ENCODE data around the gene RNF152. TPM values are rescaled to one million over a fixed set of nuclear protein-coding genes. Genes with fewer than 3 reads are reported as not detected.
A peak's percentile ranks its signal among the peaks of the same experiment; 100 is the strongest.

Gene RNF152
- polyA plus RNA-seq, 1 of the 3 experiments (the other 2 are of a cell fraction), result 6.6 TPM

DNA sequence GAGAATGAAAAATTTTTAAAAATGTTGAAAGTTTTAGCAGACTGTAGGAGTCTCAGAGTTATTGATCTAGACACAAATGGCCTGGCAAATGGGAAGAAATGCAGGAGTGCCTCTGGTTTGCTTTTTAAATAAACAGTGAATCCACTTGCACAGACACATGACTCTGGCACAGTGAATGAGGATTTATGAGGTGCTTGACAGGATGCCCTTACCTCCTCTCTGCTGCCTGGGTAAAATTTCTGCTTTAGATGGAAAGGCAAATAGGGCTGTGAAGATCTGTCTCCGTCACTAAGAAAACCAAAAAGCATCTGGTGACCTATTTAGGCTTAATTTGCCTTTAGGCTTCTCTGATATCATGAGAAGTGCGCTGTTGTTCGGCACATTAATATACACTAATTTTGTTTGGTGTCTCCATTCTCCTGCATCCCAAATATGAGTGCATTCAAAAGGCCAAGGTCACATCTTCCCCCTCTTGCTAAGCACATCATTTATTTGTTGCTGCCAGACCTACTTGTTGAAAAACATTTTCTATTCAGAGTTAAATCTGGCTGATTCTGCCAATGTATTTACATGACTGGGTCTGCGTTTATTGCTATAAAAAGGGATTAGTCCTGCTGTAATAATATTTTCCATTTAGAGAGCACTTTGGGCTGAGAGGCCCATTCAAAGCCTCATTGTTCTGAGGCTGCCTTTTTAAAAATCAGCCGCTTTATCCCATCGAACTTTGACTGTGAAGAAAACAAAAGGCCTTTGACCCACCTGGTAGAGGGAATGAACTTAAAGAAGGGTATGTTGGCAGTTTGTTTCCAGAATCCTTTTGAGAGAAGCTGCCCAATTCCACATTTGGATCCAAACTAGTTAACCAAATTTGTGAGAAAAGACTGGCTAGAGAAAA is 94.9 kb downstream of the RNF152 start:
- H3K27ac ChIP-seq (ENCODE audit: low read depth in 2 of 2, low read length in 1 of 2), result peak overlapping the region in 1 of 2 experiments; percentile 86; a peak in 2 of 4 replicates
- no peak overlapping the region for H3K4me3 ChIP-seq (ENCODE audit: low read depth in 2 of 2, low read length in 1 of 2)
- H3F3A ChIP-seq (replicated peaks; ENCODE audit: insufficient read depth), result no peaks in the 10 kb centered on the region
- H3K9me2 ChIP-seq, result no peaks in the 10 kb centered on the region
- H2AFZ ChIP-seq (ENCODE audit: low read depth), result no peak overlapping the region
- no peaks in the 10 kb centered on the region; a peak in 1 of 4 replicates for H3K4me1 ChIP-seq (ENCODE audit: control insufficient read depth in 1 of 2, insufficient read depth in 2 of 2, low read depth in 1 of 2, low read length in 1 of 2)
- DNase-seq, result peak; percentile 47
- no peaks in the 10 kb centered on the region for H4K20me1 ChIP-seq (ENCODE audit: insufficient read depth)
- ChIA-PET POLR2A (no interaction called here), CTCF (interaction anchor here (2.0 kb wide), 1 partner anchor 96 kb away, joined by 4 read pairs; no protein-coding TSS in a partner anchor)
- WGBS (ENCODE audit: low lambda C conversion rate), result 57% methylated on average over 6 of the region's 6 CpGs
- H3K9ac ChIP-seq, result no peak overlapping the region
- H3K27me3 ChIP-seq (ENCODE audit: insufficient read depth), result no peaks in the 10 kb centered on the region
- TF ChIP-seq NRF1 (IDR thresholded peaks at IDR 0.05; ENCODE audit: low read depth, low read length) (no peak), YY1 (IDR thresholded peaks at IDR 0.05; ENCODE audit: low read depth) (no peak), RCOR1 (IDR thresholded peaks at IDR 0.05; ENCODE audit: low read length) (0 out of 2 replicates have a peak, but pooled peaks have one; percentile 44), TCF12 (IDR thresholded peaks at IDR 0.05) (peak; percentile 12; the same call in 1 of the 2 replicates), RFX5 (IDR thresholded peaks at IDR 0.05; ENCODE audit: low read length) (no peak), FOSL2 (IDR thresholded peaks at IDR 0.05; ENCODE audit: borderline replicate concordance, low read depth) (no peak), GABPA (IDR thresholded peaks at IDR 0.05; ENCODE audit: low read depth) (no peak), RAD21 (IDR thresholded peaks at IDR 0.05; ENCODE audit: low read length) (peak; percentile 9; the same call in 1 of the 2 replicates), EP300 (IDR thresholded peaks at IDR 0.05; ENCODE audit: borderline replicate concordance in 1 of 2, low read depth in 1 of 2, low read length in 1 of 2) (peak in 1 of 2 experiments; percentile 79; a peak in 1 of 4 replicates), SMC3 (IDR thresholded peaks at IDR 0.05; ENCODE audit: low read depth, low read length) (no peak), EZH2phosphoT487 (IDR thresholded peaks at IDR 0.05; ENCODE audit: borderline replicate concordance, low read depth) (no peak), TEAD4 (IDR thresholded peaks at IDR 0.05; ENCODE audit: borderline replicate concordance, insufficient read depth) (peak; percentile 17; the same call in 1 of the 2 replicates), TAF1 (IDR thresholded peaks at IDR 0.05; ENCODE audit: borderline replicate concordance, low read depth, low read length) (no peak), CHD2 (IDR thresholded peaks at IDR 0.05; ENCODE audit: low read length, partially characterized antibody) (peak; percentile 59)
- TF ChIP-seq, protein P1, sequence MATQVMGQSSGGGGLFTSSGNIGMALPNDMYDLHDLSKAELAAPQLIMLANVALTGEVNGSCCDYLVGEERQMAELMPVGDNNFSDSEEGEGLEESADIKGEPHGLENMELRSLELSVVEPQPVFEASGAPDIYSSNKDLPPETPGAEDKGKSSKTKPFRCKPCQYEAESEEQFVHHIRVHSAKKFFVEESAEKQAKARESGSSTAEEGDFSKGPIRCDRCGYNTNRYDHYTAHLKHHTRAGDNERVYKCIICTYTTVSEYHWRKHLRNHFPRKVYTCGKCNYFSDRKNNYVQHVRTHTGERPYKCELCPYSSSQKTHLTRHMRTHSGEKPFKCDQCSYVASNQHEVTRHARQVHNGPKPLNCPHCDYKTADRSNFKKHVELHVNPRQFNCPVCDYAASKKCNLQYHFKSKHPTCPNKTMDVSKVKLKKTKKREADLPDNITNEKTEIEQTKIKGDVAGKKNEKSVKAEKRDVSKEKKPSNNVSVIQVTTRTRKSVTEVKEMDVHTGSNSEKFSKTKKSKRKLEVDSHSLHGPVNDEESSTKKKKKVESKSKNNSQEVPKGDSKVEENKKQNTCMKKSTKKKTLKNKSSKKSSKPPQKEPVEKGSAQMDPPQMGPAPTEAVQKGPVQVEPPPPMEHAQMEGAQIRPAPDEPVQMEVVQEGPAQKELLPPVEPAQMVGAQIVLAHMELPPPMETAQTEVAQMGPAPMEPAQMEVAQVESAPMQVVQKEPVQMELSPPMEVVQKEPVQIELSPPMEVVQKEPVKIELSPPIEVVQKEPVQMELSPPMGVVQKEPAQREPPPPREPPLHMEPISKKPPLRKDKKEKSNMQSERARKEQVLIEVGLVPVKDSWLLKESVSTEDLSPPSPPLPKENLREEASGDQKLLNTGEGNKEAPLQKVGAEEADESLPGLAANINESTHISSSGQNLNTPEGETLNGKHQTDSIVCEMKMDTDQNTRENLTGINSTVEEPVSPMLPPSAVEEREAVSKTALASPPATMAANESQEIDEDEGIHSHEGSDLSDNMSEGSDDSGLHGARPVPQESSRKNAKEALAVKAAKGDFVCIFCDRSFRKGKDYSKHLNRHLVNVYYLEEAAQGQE (IDR thresholded peaks at IDR 0.05; ENCODE audit: low read depth, low read length), result no peak
- TF ChIP-seq, protein P2, sequence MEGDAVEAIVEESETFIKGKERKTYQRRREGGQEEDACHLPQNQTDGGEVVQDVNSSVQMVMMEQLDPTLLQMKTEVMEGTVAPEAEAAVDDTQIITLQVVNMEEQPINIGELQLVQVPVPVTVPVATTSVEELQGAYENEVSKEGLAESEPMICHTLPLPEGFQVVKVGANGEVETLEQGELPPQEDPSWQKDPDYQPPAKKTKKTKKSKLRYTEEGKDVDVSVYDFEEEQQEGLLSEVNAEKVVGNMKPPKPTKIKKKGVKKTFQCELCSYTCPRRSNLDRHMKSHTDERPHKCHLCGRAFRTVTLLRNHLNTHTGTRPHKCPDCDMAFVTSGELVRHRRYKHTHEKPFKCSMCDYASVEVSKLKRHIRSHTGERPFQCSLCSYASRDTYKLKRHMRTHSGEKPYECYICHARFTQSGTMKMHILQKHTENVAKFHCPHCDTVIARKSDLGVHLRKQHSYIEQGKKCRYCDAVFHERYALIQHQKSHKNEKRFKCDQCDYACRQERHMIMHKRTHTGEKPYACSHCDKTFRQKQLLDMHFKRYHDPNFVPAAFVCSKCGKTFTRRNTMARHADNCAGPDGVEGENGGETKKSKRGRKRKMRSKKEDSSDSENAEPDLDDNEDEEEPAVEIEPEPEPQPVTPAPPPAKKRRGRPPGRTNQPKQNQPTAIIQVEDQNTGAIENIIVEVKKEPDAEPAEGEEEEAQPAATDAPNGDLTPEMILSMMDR (IDR thresholded peaks at IDR 0.05), result no peak
- TF ChIP-seq, protein P3, sequence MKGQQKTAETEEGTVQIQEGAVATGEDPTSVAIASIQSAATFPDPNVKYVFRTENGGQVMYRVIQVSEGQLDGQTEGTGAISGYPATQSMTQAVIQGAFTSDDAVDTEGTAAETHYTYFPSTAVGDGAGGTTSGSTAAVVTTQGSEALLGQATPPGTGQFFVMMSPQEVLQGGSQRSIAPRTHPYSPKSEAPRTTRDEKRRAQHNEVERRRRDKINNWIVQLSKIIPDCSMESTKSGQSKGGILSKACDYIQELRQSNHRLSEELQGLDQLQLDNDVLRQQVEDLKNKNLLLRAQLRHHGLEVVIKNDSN (IDR thresholded peaks at IDR 0.05; ENCODE audit: borderline replicate concordance, low read depth), result no peak
- H3K4me2 ChIP-seq, result no peak overlapping the region
- H3K36me3 ChIP-seq (replicated peaks in 1 of 2; ENCODE audit: control insufficient read depth in 1 of 2, insufficient read depth in 2 of 2, low read length in 1 of 2), result no peaks in the 10 kb centered on the region
- H3K79me2 ChIP-seq (ENCODE audit: insufficient read depth), result no peaks in the 10 kb centered on the region
- H3K9me3 ChIP-seq, result no peaks in the 10 kb centered on the region
